Measurements from ENCODE around the gene SPTBN2.

SPTBN2 gene

DNA sequence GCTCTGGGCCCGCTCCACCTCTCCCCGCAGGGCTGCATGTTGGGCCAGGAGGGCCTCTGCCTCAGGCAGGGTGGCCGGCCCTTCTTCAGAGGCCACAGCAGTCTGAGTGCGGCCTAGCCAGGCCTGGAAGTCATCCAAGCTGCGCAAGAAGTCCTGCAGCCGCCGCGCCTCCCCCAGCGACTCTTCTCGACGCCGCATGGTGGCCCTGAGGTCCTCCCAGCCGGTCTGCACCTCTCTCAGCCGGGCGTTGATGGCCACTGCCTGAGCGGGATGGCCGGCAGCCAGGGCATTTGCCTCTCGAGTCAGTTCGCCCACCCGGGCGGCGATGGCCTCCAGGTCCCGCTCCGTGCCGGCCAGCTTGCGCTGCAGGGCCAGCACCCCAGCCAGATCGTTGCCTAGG is 28.3 kb downstream of the SPTBN2 start:
- no peak for ATAC-seq
- TF ChIP-seq BACH2 (CRISPR knock-in tag; IDR thresholded peaks at IDR 0.05; ENCODE audit: borderline replicate concordance) (no peak), ARNTL (CRISPR knock-in tag; IDR thresholded peaks at IDR 0.05; ENCODE audit: borderline replicate concordance, low read depth) (no peak), ZNF70 (CRISPR knock-in tag; IDR thresholded peaks at IDR 0.05) (no peak), ZFP3 (CRISPR knock-in tag; IDR thresholded peaks at IDR 0.05) (no peak)

DNA sequence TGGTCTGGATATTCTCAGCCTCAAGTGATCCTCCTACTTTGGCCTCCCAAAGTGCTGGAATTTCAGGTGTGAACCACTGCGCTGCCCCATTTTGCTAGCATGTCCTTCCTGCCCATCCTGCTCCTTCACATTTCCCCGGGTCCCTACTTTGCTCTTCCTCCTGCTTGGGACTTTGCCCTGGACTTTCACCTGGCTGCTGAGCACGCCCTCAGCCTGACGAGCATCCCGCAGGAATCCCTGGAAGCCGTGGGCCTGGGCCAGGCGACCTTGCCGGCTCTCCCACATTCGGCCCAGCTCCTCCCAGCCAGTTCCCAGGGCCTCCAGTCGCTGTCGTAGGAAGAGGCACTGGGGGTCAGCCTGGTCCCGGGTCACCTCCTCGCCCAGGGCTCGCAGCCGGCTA is 28.7 kb downstream of the SPTBN2 start:
- ATAC-seq: no peak

DNA sequence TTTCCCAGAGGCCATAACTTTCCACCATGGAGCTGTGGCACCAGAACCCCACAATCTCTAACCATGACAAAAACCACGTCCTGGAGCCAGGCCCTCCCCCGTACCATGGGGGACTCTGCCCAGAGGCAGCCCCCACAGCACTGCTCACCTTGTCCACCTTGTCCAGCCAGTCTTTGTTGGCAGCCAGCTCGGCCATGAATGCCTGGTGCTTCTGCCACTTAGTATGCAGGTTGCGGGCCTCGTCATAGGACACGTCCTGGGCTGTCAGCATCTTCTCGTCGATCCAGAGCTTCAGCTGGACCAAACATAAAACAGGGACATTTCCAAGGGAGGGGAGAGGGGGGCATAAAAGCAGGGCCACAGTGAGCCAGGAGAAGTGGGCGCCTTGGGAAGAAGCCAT is 30.5 kb downstream of the SPTBN2 start:
- ATAC-seq: no peak
- TF ChIP-seq GLIS3 (CRISPR knock-in tag; IDR thresholded peaks at IDR 0.05) (no peak), ZFP3 (CRISPR knock-in tag; IDR thresholded peaks at IDR 0.05) (no peak), ZC3H10 (CRISPR knock-in tag; IDR thresholded peaks at IDR 0.05) (no peak), ZNF565 (CRISPR knock-in tag; conservative IDR thresholded peaks at IDR 0.05; ENCODE audit: low read depth) (no peak), PPARA (CRISPR knock-in tag; IDR thresholded peaks at IDR 0.05; ENCODE audit: borderline replicate concordance) (no peak), CSDC2 (CRISPR knock-in tag; IDR thresholded peaks at IDR 0.05) (no peak), BACH2 (CRISPR knock-in tag; IDR thresholded peaks at IDR 0.05; ENCODE audit: borderline replicate concordance) (no peak), ISL1 (CRISPR knock-in tag; IDR thresholded peaks at IDR 0.05) (no peak), ZNF8 (CRISPR knock-in tag; IDR thresholded peaks at IDR 0.05) (no peak), ZFP30 (CRISPR knock-in tag; IDR thresholded peaks at IDR 0.05) (no peak), ESRRG (CRISPR knock-in tag; IDR thresholded peaks at IDR 0.05) (no peak), SNAI2 (CRISPR knock-in tag; IDR thresholded peaks at IDR 0.05) (no peak)
- TF ChIP-seq, protein P1, sequence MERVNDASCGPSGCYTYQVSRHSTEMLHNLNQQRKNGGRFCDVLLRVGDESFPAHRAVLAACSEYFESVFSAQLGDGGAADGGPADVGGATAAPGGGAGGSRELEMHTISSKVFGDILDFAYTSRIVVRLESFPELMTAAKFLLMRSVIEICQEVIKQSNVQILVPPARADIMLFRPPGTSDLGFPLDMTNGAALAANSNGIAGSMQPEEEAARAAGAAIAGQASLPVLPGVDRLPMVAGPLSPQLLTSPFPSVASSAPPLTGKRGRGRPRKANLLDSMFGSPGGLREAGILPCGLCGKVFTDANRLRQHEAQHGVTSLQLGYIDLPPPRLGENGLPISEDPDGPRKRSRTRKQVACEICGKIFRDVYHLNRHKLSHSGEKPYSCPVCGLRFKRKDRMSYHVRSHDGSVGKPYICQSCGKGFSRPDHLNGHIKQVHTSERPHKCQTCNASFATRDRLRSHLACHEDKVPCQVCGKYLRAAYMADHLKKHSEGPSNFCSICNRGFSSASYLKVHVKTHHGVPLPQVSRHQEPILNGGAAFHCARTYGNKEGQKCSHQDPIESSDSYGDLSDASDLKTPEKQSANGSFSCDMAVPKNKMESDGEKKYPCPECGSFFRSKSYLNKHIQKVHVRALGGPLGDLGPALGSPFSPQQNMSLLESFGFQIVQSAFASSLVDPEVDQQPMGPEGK (CRISPR knock-in tag; IDR thresholded peaks at IDR 0.05; ENCODE audit: borderline replicate concordance): no peak
- TF ChIP-seq, protein P2, sequence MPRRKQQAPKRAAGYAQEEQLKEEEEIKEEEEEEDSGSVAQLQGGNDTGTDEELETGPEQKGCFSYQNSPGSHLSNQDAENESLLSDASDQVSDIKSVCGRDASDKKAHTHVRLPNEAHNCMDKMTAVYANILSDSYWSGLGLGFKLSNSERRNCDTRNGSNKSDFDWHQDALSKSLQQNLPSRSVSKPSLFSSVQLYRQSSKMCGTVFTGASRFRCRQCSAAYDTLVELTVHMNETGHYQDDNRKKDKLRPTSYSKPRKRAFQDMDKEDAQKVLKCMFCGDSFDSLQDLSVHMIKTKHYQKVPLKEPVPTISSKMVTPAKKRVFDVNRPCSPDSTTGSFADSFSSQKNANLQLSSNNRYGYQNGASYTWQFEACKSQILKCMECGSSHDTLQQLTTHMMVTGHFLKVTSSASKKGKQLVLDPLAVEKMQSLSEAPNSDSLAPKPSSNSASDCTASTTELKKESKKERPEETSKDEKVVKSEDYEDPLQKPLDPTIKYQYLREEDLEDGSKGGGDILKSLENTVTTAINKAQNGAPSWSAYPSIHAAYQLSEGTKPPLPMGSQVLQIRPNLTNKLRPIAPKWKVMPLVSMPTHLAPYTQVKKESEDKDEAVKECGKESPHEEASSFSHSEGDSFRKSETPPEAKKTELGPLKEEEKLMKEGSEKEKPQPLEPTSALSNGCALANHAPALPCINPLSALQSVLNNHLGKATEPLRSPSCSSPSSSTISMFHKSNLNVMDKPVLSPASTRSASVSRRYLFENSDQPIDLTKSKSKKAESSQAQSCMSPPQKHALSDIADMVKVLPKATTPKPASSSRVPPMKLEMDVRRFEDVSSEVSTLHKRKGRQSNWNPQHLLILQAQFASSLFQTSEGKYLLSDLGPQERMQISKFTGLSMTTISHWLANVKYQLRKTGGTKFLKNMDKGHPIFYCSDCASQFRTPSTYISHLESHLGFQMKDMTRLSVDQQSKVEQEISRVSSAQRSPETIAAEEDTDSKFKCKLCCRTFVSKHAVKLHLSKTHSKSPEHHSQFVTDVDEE (CRISPR knock-in tag; IDR thresholded peaks at IDR 0.05): no peak
- TF ChIP-seq, protein P3, sequence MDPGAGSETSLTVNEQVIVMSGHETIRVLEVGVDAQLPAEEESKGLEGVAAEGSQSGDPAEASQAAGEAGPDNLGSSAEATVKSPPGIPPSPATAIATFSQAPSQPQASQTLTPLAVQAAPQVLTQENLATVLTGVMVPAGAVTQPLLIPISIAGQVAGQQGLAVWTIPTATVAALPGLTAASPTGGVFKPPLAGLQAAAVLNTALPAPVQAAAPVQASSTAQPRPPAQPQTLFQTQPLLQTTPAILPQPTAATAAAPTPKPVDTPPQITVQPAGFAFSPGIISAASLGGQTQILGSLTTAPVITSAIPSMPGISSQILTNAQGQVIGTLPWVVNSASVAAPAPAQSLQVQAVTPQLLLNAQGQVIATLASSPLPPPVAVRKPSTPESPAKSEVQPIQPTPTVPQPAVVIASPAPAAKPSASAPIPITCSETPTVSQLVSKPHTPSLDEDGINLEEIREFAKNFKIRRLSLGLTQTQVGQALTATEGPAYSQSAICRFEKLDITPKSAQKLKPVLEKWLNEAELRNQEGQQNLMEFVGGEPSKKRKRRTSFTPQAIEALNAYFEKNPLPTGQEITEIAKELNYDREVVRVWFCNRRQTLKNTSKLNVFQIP (CRISPR knock-in tag; IDR thresholded peaks at IDR 0.05; ENCODE audit: borderline replicate concordance, low read depth): no peak
- TF ChIP-seq, protein P4, sequence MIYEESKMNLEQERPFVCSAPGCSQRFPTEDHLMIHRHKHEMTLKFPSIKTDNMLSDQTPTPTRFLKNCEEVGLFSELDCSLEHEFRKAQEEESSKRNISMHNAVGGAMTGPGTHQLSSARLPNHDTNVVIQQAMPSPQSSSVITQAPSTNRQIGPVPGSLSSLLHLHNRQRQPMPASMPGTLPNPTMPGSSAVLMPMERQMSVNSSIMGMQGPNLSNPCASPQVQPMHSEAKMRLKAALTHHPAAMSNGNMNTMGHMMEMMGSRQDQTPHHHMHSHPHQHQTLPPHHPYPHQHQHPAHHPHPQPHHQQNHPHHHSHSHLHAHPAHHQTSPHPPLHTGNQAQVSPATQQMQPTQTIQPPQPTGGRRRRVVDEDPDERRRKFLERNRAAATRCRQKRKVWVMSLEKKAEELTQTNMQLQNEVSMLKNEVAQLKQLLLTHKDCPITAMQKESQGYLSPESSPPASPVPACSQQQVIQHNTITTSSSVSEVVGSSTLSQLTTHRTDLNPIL (CRISPR knock-in tag; IDR thresholded peaks at IDR 0.05; ENCODE audit: low read depth): no peak
- TF ChIP-seq, protein P5, sequence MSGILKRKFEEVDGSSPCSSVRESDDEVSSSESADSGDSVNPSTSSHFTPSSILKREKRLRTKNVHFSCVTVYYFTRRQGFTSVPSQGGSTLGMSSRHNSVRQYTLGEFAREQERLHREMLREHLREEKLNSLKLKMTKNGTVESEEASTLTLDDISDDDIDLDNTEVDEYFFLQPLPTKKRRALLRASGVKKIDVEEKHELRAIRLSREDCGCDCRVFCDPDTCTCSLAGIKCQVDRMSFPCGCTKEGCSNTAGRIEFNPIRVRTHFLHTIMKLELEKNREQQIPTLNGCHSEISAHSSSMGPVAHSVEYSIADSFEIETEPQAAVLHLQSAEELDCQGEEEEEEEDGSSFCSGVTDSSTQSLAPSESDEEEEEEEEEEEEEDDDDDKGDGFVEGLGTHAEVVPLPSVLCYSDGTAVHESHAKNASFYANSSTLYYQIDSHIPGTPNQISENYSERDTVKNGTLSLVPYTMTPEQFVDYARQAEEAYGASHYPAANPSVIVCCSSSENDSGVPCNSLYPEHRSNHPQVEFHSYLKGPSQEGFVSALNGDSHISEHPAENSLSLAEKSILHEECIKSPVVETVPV (CRISPR knock-in tag; IDR thresholded peaks at IDR 0.05): no peak

More for the DNA sequence above, 28.7 kb downstream of the SPTBN2 start:
- TF ChIP-seq GLIS3 (CRISPR knock-in tag; IDR thresholded peaks at IDR 0.05): no peak
- no peak for TF ChIP-seq ARNTL (CRISPR knock-in tag; IDR thresholded peaks at IDR 0.05; ENCODE audit: borderline replicate concordance, low read depth)
- TF ChIP-seq, protein P1 (CRISPR knock-in tag; IDR thresholded peaks at IDR 0.05; ENCODE audit: borderline replicate concordance): no peak
- TF ChIP-seq ZNF565 (CRISPR knock-in tag; conservative IDR thresholded peaks at IDR 0.05; ENCODE audit: low read depth): no peak
- TF ChIP-seq ZFP30 (CRISPR knock-in tag; IDR thresholded peaks at IDR 0.05): no peak
- TF ChIP-seq, protein P2 (CRISPR knock-in tag; IDR thresholded peaks at IDR 0.05): no peak
- TF ChIP-seq OSR1 (CRISPR knock-in tag; IDR thresholded peaks at IDR 0.05): no peak
- TF ChIP-seq ZNF8 (CRISPR knock-in tag; IDR thresholded peaks at IDR 0.05): no peak
- TF ChIP-seq ZNF70 (CRISPR knock-in tag; IDR thresholded peaks at IDR 0.05): no peak
- TF ChIP-seq TOX (CRISPR knock-in tag; IDR thresholded peaks at IDR 0.05; ENCODE audit: borderline replicate concordance): no peak
- no peak for TF ChIP-seq BACH2 (CRISPR knock-in tag; IDR thresholded peaks at IDR 0.05; ENCODE audit: borderline replicate concordance)
- TF ChIP-seq ZFP3 (CRISPR knock-in tag; IDR thresholded peaks at IDR 0.05): no peak
- no peak for TF ChIP-seq ZC3H10 (CRISPR knock-in tag; IDR thresholded peaks at IDR 0.05)
